Stomach (tissue), 4 donors: ENCODE measurements around the gene METTL6.

Experiments
- EP300 ChIP-seq: sonication (generic); formaldehyde crosslinking; IDR thresholded peaks from one replicate; pipeline ENCODE4 v1.6.1; 2017; ENCODE audit warnings: antibody characterized with exemption
- POLR2A ChIP-seq, 4 donors: fragments of 450-650 bp; IDR thresholded peaks; one replicate each; pipeline ENCODE4 v1.6.1; 2016; ENCODE audit warnings: antibody characterized with exemption in 4 of 4, control low read depth in 2 of 4, mild to moderate bottlenecking in 1 of 4, moderate library complexity in 1 of 4

DNA sequence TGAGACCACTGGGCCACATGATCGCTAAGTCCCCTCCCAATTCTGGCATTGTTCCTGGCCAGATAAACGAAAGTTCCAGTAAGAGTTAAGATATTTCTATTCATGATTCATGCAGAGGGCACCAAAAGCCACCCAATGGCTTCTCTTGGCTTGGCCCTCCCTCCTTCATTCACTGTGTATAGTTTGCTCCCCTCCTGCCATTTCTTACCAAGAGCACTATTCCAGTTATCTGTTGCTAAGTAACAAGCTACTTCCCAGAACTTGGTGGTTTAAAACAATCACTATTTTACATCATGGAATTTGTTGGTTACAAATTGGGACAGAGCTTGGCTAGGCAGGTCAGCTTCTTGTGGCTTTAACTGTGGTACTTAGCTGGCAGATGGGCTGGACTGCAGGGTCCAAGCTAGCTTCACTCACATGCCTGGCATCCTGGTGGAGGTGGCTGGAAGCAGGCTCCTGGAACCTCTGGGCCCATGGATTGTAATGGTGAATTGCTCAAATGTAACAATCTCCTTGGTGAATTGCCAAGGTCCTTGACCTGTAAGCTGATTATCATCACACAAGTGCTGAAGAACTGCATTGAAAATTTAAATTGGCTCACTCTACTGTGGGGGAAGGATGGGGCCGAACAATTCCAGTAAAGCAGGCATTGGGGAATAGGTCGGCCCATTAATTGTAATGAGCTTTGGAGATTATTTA is 16.6 kb upstream of the METTL6 start:
- TF ChIP-seq EP300: no peak
- TF ChIP-seq POLR2A (IDR thresholded peaks at IDR 0.05): no peak
